Esophagus squamous epithelium (tissue), 4 donors: ENCODE data around the gene MRPS14.

ENCODE experiments used
- CTCF ChIP-seq, 6 experiments: fragments of 450-650 bp in 4 of 6; fragments of 200-600 bp in 2 of 6; sonication (generic) in 2 of 6; IDR thresholded peaks; one replicate each; pipeline ENCODE4 v1.5.1; 2016 to 2019; ENCODE audit warnings: antibody characterized with exemption in 6 of 6, mild to moderate bottlenecking in 4 of 6, moderate library complexity in 4 of 6
- POLR2A ChIP-seq, 4 donors: fragments of 450-650 bp; IDR thresholded peaks; one replicate each; pipeline ENCODE4 v1.6.1; 2017; ENCODE audit warnings: antibody characterized with exemption in 4 of 4, mild to moderate bottlenecking in 4 of 4, moderate library complexity in 3 of 4

- TF ChIP-seq CTCF (IDR thresholded peaks at IDR 0.05) (no peak), POLR2A (IDR thresholded peaks at IDR 0.05) (no peak)
Observed at GRCh38 chr1:175050992-175051391, 27.8 kb upstream of the MRPS14 start.
